Measurements from ENCODE around the gene IGSF9. TPM values are rescaled to one million over a fixed set of nuclear protein-coding genes. Genes with fewer than 3 reads are reported as not detected.

Gene IGSF9
- total and polyA plus RNA-seq, 10 of the 15 experiments (the other 5 are each of a cell fraction or from before 2014, with no cell fraction given) = 0.04 to 0.07 TPM; not detected in 8

- FAIRE-seq = no peak
- H3K27me3 ChIP-seq (replicated peaks in 1 of 2; ENCODE audit: control insufficient read depth in 2 of 2, insufficient read depth in 2 of 2, low read length in 1 of 2) = peaks cover 0 to 2% of the 10 kb centered on the region in 2 experiments; a peak in 3 of 4 replicates
- no peaks in the 10 kb centered on the region for H4K20me1 ChIP-seq (ENCODE audit: control insufficient read depth, insufficient read depth)
- H3K4me3 ChIP-seq = no peak overlapping the region
- in situ Hi-C loops (cut with MboI) (no loop called here), intact Hi-C loops (cut with micrococcal nuclease; ENCODE audit: unreplicated experiment) (no loop called here)
- no peak overlapping the region for H3K9ac ChIP-seq (ENCODE audit: control insufficient read depth, insufficient read depth, low read length)
- ChIA-PET CTCF (no interaction called here), POLR2A (no interaction called here), SMC1A (ENCODE audit: uncharacterized antibody, unreplicated experiment) (no interaction called here), RAD21 (ENCODE audit: unreplicated experiment) (no interaction called here)
- H3K27ac ChIP-seq (ENCODE audit: control insufficient read depth, insufficient read depth) = no peak overlapping the region
- H3K4me1 ChIP-seq (ENCODE audit: control insufficient read depth, insufficient read depth, low read length) = no peaks in the 10 kb centered on the region
- no peak for ATAC-seq
- H3K36me3 ChIP-seq (ENCODE audit: control insufficient read depth in 2 of 2, insufficient read depth in 2 of 2, low read length in 1 of 2) = no peaks in the 10 kb centered on the region
- 0% methylated on average over 2 of the region's 2 CpGs for WGBS (ENCODE audit: insufficient coverage, insufficient replicate concordance, low lambda C conversion rate, missing lambda C conversion rate)
- H3K9me3 ChIP-seq (replicated peaks; ENCODE audit: control insufficient read depth, insufficient read depth, low read length) = no peaks in the 10 kb centered on the region
- no peak overlapping the region for H3K4me2 ChIP-seq (ENCODE audit: control insufficient read depth, insufficient read depth)
- no peak overlapping the region for H2AFZ ChIP-seq (ENCODE audit: control insufficient read depth, low read depth, low read length)
- no peak for DNase-seq (ENCODE audit: low read depth, low spot score)
- H3K79me2 ChIP-seq (ENCODE audit: control insufficient read depth, insufficient read depth, low read length) = no peaks in the 10 kb centered on the region
- BruUV-seq (replicated peaks) = no TSS peak
- no peak for TF ChIP-seq RELB (IDR thresholded peaks at IDR 0.05; ENCODE audit: low read depth)
- no peak for TF ChIP-seq KAT2A (conservative IDR thresholded peaks at IDR 0.05; ENCODE audit: control insufficient read depth, low read depth, low read length)
- TF ChIP-seq ZBTB33 (IDR thresholded peaks at IDR 0.05) = no peak
- TF ChIP-seq BCL3 (IDR thresholded peaks at IDR 0.05; ENCODE audit: borderline replicate concordance, insufficient read depth, low read depth, low read length, poor library complexity, severe bottlenecking) = no peak
- TF ChIP-seq, protein P1, sequence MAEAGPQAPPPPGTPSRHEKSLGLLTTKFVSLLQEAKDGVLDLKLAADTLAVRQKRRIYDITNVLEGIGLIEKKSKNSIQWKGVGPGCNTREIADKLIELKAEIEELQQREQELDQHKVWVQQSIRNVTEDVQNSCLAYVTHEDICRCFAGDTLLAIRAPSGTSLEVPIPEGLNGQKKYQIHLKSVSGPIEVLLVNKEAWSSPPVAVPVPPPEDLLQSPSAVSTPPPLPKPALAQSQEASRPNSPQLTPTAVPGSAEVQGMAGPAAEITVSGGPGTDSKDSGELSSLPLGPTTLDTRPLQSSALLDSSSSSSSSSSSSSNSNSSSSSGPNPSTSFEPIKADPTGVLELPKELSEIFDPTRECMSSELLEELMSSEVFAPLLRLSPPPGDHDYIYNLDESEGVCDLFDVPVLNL (IDR thresholded peaks at IDR 0.05; ENCODE audit: low read depth, low read length) = no peak
- TF ChIP-seq TAF1 (IDR thresholded peaks at IDR 0.05; ENCODE audit: borderline replicate concordance, low read depth, low read length) = no peak
- no peak for TF ChIP-seq HDAC6 (IDR thresholded peaks at IDR 0.05; ENCODE audit: unreplicated experiment)
- no peak for TF ChIP-seq MTA2 (IDR thresholded peaks at IDR 0.05; ENCODE audit: low read depth)
- TF ChIP-seq EGR1 (IDR thresholded peaks at IDR 0.05; ENCODE audit: borderline replicate concordance in 1 of 2, low read depth in 2 of 2, low read length in 2 of 2) = no peak
- TF ChIP-seq, protein P2, sequence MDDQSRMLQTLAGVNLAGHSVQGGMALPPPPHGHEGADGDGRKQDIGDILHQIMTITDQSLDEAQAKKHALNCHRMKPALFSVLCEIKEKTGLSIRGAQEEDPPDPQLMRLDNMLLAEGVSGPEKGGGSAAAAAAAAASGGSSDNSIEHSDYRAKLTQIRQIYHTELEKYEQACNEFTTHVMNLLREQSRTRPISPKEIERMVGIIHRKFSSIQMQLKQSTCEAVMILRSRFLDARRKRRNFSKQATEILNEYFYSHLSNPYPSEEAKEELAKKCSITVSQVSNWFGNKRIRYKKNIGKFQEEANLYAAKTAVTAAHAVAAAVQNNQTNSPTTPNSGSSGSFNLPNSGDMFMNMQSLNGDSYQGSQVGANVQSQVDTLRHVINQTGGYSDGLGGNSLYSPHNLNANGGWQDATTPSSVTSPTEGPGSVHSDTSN (IDR thresholded peaks at IDR 0.05; ENCODE audit: insufficient replicate concordance, low read depth, low read length) = no peak
- no peak for TF ChIP-seq HCFC1 (IDR thresholded peaks at IDR 0.05; ENCODE audit: low read length)
- no peak for TF ChIP-seq STAT1 (conservative IDR thresholded peaks at IDR 0.05)
- no peak for TF ChIP-seq JUND (IDR thresholded peaks at IDR 0.05; ENCODE audit: low read depth, low read length)
- TF ChIP-seq GABPA (IDR thresholded peaks at IDR 0.05; ENCODE audit: low read depth) = no peak
- no peak for TF ChIP-seq SRF (IDR thresholded peaks at IDR 0.05; ENCODE audit: low read depth in 2 of 2, low read length in 2 of 2)
- TF ChIP-seq MTA3 (IDR thresholded peaks at IDR 0.05; ENCODE audit: borderline replicate concordance, low read length) = no peak
Observed at GRCh38 chr1:159978107-159978398, 32.6 kb upstream of the IGSF9 start.
